ENCODE measurements around the gene SULT1B1.
"Not testable (repeated sequence)": the region's sequence is repeated elsewhere in the genome, so short reads cannot be mapped to it uniquely, and the experiment has no call there.

SULT1B1 gene

DNA sequence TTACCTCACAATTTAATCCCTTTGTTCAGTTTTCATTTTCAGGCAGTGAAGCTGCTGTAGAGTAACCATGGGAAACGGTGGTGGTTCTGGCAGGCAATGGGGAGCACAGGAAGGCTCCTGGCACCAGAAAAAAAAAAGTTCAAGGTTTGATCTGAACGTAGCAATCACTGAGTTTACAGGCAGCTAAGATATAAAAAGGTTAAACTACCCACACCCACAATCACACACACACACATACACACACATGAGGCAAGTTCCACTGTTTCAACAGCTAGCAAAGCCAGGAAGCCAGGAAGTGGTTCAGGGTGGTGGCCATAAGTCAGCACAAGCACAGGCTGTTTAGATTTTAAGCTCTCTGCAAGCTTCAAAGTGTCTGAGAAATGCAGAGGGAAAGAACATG lies at the start of gene SULT1B1:
SULT1B1 (minus strand) TSS at position 166 of the 400 bp plus-strand sequence. CDS start 5,403 bp downstream, outside the sequence.
- no peak for DNase-seq

- DNase-seq, result no peak
Measured at GRCh38 chr4:69800599-69800998, 40.2 kb upstream of the SULT1B1 start.

DNA sequence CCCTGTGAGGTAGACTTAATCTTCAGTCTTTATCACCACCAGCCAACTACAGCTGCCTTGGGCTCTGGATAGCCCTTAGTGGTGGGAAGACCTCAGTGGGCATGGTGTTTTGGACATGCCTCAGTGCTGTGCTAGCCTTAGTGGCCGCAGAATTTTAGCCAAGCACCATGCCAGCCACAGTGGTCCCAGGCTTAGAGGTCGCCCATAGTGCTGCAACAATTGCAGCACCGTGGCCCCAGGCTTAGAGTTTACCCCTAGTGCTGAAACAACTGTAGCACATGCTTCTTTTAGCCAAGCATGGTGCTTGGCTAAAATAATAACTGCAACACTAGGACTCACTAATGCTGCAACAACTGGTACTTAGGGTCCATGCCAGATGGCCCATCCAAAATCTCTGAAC lies 38.9 kb upstream of the SULT1B1 start:
- no peak for DNase-seq

- DNase-seq, result no peak
Measured at GRCh38 chr4:69793732-69794131, 33.3 kb upstream of the SULT1B1 start.

DNA sequence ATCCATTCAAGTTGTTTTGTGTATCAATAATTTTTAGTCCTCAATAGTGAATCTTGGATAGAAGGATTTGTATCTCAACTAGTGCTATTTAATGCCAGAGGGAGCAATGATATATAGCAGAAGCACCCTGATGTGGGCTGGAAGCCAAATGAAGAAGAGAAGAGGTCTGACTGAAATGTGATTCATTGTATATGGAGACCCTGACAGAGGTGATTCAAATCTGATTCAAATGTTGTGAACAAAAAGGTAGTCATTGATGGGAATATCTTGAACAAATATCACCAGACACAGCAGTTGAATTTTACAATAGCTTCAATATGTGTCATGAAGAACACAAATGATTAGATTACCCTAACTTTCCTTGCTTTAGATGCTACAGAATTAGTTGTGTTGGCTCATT lies 27.5 kb upstream of the SULT1B1 start:
- DNase-seq, result no peak

GRCh38 chr4:69786547-69786946 lies 26.1 kb upstream of the SULT1B1 start:
- DNase-seq, result no peak

- no peak for DNase-seq
Measured at GRCh38 chr4:69785211-69785831, 24.9 kb upstream of the SULT1B1 start.

DNA sequence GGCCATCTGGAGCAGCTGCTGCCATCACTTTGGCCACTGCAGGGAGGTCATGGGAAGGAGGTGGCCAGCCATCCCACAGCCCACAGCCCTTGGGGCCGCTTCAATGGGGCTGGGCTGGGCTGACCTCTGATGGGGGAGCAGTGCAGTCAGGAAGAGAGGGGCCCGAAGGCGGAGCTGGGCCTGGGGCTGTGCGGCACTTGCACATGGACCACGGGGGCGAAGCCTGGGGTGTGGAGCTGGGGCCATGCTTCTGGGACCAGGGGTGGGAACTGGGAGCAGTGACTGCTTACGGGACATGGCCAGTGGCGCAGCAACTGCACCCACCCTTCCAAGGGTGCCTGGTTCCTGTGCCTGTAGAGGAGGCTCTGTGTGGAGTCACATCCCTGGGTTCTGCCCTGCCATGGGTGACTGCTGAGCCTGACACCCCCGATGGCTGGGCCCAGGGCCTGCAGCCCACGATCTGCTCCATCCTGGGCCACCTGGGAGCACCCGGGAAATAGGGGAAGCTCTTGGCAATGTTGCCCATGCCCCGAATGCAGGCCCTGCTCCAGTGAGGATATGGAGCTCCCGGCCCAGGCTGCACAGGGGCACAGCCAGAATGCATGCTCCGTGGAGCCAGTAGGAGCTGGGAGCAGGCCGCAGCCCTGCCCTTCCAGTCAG lies 22.4 kb upstream of the SULT1B1 start:
- DNase-seq, result no peak

- DNase-seq, result no peak
Measured at GRCh38 chr4:69781458-69782418, 21.3 kb upstream of the SULT1B1 start.

- DNase-seq, result no peak
Measured at GRCh38 chr4:69780141-69780540, 19.7 kb upstream of the SULT1B1 start.

DNA sequence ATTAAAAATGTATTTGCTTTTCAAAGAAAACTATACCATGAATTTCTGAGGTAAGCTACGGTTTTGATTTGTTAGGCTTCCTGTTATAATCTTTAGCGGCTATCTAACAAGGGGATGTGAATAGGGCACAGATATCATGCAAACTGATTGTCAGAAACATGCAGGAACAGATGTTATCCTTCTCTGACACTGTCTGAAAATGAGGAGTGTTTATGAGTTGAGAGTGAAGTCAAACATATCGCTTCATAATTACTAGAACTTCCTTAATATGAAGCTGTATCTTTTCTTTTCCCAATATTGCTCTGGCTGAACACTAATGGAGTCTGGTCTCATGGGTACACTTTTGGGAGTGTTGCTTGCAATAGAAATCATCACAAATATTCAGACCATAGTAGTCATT lies 16.3 kb upstream of the SULT1B1 start:
- DNase-seq, result no peak

DNA sequence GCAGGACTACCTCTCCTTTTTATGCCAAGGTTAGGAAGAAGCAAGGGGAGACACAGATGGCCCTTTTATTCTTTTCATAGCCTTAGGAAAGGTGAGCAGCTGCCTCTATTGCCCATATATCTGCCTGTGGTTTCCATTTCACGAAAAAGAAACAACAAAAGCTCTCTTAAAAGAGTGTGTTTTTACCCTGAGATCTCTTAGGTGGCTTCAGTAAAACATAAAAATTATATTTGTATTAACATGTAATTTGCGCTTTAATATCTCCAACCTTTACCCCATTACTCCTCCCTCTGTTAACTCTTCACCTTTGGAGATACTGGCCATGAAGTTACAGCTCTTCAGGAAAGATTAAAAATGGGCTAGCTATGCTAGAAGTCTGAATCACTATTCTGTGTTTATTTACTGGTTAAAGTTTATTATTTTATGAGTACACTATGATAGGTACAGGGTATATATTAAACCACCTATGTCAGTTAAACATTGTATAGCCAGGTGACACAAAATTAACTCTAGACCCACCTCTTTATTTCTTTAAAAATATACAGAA lies 15.0 kb upstream of the SULT1B1 start:
- no peak for DNase-seq

GRCh38 chr4:69773484-69773883 lies 13.1 kb upstream of the SULT1B1 start:
- no peak for DNase-seq

DNA sequence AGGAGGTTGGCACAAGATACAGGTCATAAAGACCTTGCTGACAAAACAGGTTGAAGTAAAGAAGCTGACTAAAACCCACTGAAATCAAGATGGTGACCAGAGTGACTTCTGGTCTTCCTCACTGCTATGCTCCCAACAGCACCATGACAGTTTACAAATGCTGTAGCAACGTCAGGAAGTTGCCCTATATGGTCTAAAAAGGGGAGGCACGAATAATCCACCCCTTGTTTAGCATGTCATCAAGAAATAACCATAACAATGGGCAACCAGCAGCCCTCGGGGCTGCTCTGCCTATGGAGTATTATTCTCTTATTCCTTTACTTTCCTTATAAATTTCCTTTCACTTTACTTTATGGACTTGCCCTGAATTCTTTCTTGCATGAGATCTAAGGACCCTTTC lies 8.1 kb upstream of the SULT1B1 start:
- DNase-seq, result not testable (repeated sequence)

GRCh38 chr4:69765751-69766150 lies 5.3 kb upstream of the SULT1B1 start:
- DNase-seq, result no peak

DNA sequence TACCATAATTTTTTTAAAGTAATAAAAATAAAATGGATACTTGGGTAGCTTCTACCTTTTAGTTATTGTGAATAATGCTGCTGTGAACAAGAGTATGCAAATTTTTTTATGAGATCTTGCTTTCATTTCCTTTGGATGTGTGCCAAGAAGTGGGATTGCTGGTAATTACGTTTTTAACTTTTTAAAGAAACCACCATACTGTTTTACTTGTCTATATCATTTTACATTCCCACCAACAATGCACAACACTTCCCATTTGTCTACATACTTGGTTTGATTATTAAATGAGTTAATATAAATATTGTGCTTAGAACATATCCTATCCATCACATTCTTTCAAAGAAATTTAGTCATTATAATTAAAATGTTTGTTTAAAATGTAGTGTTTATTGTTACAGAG lies 3.9 kb upstream of the SULT1B1 start:
- DNase-seq, result no peak

- no peak for DNase-seq
Measured at GRCh38 chr4:69763233-69763632, 2.8 kb upstream of the SULT1B1 start.

GRCh38 chr4:69759189-69759604 lies 1.2 kb downstream of the SULT1B1 start:
- no peak for DNase-seq

GRCh38 chr4:69757464-69757863 lies 3.0 kb downstream of the SULT1B1 start:
- no peak for DNase-seq

DNA sequence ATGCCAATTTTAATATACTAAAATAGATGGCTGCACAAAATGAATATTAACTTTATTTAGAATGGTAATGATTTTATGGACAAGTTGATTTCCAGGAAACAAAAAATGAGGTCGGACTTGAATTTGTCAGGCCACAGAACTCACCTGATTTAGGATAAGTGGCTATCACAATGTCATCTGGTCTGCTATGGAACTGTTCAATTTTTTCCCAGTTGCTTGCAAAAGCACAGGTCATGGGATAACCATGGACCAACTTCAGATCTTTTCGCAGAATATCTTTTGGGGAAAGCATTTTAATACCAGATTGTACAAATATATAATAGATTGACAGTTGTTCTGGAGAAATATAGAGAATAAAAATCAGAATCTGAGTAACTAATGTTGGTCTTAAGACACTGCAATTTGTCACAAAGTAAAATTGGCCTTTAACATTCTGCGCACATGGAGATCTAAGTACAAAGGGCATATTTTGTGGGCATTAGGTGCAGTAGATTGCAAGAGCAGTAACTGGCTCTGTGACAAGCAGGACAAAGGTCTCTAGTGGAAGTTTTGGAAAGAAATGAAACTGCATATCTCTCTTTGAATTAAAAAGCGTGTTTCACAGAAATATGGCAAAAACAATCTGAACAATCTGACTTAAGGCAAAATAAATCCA lies 5.4 kb downstream of the SULT1B1 start:
- DNase-seq, result no peak

DNA sequence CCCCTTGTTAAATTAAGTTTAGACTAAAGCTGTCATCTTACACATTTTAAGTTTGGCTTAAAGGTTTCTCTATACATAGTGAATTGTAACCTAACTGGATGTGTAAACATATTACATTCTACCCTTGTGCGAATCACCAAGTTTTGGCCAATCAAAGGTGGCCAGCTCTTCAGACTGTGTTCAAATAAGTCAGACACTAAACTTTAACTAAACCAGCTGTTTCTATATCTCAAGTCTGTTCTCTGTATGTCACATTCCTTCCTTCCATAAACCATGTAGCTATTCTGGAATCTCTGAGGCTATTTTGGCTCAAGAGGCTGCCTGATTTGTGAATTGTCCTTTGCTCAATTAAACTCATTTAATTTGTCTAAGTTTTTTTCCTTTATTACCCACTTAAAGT lies 6.7 kb downstream of the SULT1B1 start:
- no peak for DNase-seq

GRCh38 chr4:69750346-69750745 lies 10.1 kb downstream of the SULT1B1 start:
- no peak for DNase-seq

DNA sequence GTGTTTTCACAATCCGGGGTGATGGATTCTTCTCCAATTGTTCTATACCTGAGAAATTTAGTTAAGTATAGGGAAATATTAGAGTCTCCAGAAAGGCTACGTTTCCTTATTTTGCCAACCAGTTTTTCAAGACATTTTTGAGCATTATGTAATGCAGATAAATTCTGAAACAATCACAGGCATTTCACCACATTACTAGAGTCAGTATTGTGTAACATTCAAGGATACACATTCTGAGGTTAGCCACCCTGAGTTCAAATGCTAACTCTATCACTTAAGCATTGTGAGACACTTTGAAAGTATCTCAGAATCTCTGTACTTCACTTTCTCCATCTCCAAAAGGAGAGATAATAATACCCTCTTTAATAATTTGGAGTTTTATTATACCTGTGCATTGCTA lies 10.6 kb downstream of the SULT1B1 start:
- DNase-seq, result no peak

Measured in DMS79 (cell line).